H9 (cell line): ENCODE measurements around the gene TBPL1. TPM values are rescaled to one million over a fixed set of nuclear protein-coding genes. Genes with fewer than 3 reads are reported as not detected.

ENCODE experiments used
- DNase-seq: peaks from one replicate; pipeline ENCODE4 v3.0.0-alpha.2; 2017
- H2AFZ ChIP-seq: one replicate; pipeline ENCODE4 v1.6.1; 2013; ENCODE audit warnings: mild to moderate bottlenecking, low read length, control low read depth, moderate library complexity
- H2AK5ac ChIP-seq: 2 replicates; pipeline ENCODE4 v1.6.1; 2013; ENCODE audit warnings: low read length, control low read depth, mixed read lengths; ENCODE audit not compliant: insufficient read length
- H2BK120ac ChIP-seq: one replicate; pipeline ENCODE4 v1.6.1; 2013; ENCODE audit warnings: low read depth, mild to moderate bottlenecking, low read length, control low read depth, inconsistent platforms; ENCODE audit not compliant: poor library complexity, severe bottlenecking
- H2BK12ac ChIP-seq: 2 replicates; pipeline ENCODE4 v1.6.1; 2013; ENCODE audit warnings: low read length, control low read depth, mixed read lengths, low read depth; ENCODE audit not compliant: insufficient read length
- H2BK15ac ChIP-seq: 2 replicates; pipeline ENCODE4 v1.6.1; 2013; ENCODE audit warnings: low read depth, low read length, control low read depth
- H2BK20ac ChIP-seq: one replicate; pipeline ENCODE4 v1.6.1; 2013; ENCODE audit warnings: low read depth, mild to moderate bottlenecking, low read length, control low read depth, inconsistent platforms; ENCODE audit not compliant: poor library complexity, severe bottlenecking
- H2BK5ac ChIP-seq: 2 replicates; pipeline ENCODE4 v1.6.1; 2013; ENCODE audit warnings: low read length, control low read depth, mixed read lengths; ENCODE audit not compliant: insufficient read length
- H3K14ac ChIP-seq: 2 replicates; pipeline ENCODE4 v1.6.1; 2013; ENCODE audit warnings: low read length, control low read depth; ENCODE audit not compliant: insufficient read depth
- H3K18ac ChIP-seq: 2 replicates; pipeline ENCODE4 v1.6.1; 2013; ENCODE audit warnings: low read depth, mild to moderate bottlenecking, mixed read lengths, low read length, control low read depth; ENCODE audit not compliant: insufficient read length
- H3K23ac ChIP-seq: 2 replicates; pipeline ENCODE4 v1.6.1; 2013; ENCODE audit warnings: low read length, control low read depth, mixed read lengths, low read depth; ENCODE audit not compliant: insufficient read length
- H3K23me2 ChIP-seq: 2 replicates; pipeline ENCODE4 v1.6.1; 2013; ENCODE audit warnings: low read depth, mild to moderate bottlenecking, mixed read lengths, low read length, control low read depth; ENCODE audit not compliant: insufficient read length, poor library complexity, severe bottlenecking
- H3K27ac ChIP-seq: 2 replicates; pipeline ENCODE4 v1.5.1; 2013; ENCODE audit warnings: low read length, control low read depth, mixed read lengths, low read depth; ENCODE audit not compliant: insufficient read length
- H3K27me3 ChIP-seq: 2 replicates; pipeline ENCODE4 v1.6.1; 2013; ENCODE audit warnings: low read length, control low read depth, inconsistent platforms; ENCODE audit not compliant: insufficient read depth
- H3K4ac ChIP-seq: 2 replicates; pipeline ENCODE4 v1.6.1; 2013; ENCODE audit warnings: low read depth, mild to moderate bottlenecking, control low read depth, inconsistent platforms, low read length, moderate library complexity
- H3K4me1 ChIP-seq: 2 replicates; pipeline ENCODE4 v1.6.1; 2013; ENCODE audit warnings: low read length, control low read depth, inconsistent platforms; ENCODE audit not compliant: insufficient read depth
- H3K4me2 ChIP-seq: 2 replicates; pipeline ENCODE4 v1.6.1; 2013; ENCODE audit warnings: low read length, control low read depth, mixed read lengths; ENCODE audit not compliant: insufficient read length, insufficient read depth
- H3K56ac ChIP-seq: 2 replicates; pipeline ENCODE4 v1.6.1; 2013; ENCODE audit warnings: low read depth, mild to moderate bottlenecking, mixed read lengths, low read length, control low read depth; ENCODE audit not compliant: insufficient read length
- H3K79me1 ChIP-seq: 2 replicates; pipeline ENCODE4 v1.6.1; 2013; ENCODE audit warnings: low read depth, mild to moderate bottlenecking, moderate library complexity, low read length, control low read depth, inconsistent platforms; ENCODE audit not compliant: insufficient read depth, poor library complexity, severe bottlenecking
- H3K79me2 ChIP-seq: 2 replicates; pipeline ENCODE4 v1.6.1; 2013; ENCODE audit warnings: low read length, control low read depth, inconsistent platforms; ENCODE audit not compliant: insufficient read depth
- H3K9ac ChIP-seq: 2 replicates; pipeline ENCODE4 v1.6.1; 2013; ENCODE audit warnings: low read length, control low read depth, mixed read lengths; ENCODE audit not compliant: insufficient read length; ENCODE audit errors: extremely low read depth
- H3K9me3 ChIP-seq: one replicate; pipeline ENCODE4 v1.6.1; 2013; ENCODE audit warnings: low read depth, low read length, inconsistent platforms; ENCODE audit not compliant: control insufficient read depth
- H3T11ph ChIP-seq: one replicate; pipeline ENCODE4 v1.6.1; 2013; ENCODE audit warnings: mild to moderate bottlenecking, low read length, control low read depth, inconsistent platforms
- H4K20me1 ChIP-seq: one replicate; pipeline ENCODE4 v1.6.1; 2013; ENCODE audit not compliant: control insufficient read depth, insufficient read length, insufficient read depth
- H4K5ac ChIP-seq: 2 replicates; pipeline ENCODE4 v1.6.1; 2013; ENCODE audit warnings: low read depth, mild to moderate bottlenecking, mixed read lengths, low read length, control low read depth; ENCODE audit not compliant: insufficient read length
- H4K8ac ChIP-seq: replicated peaks from 2 replicates; pipeline ENCODE4 v1.6.1; 2013; ENCODE audit warnings: low read length, control low read depth, mixed read lengths, low read depth; ENCODE audit not compliant: insufficient read length
- H4K91ac ChIP-seq: 2 replicates; pipeline ENCODE4 v1.6.1; 2013; ENCODE audit warnings: low read depth, mild to moderate bottlenecking, moderate library complexity, mixed read lengths, low read length, control low read depth; ENCODE audit not compliant: insufficient read length
- H3K27ac Mint-ChIP-seq, 3 experiments: 2 replicates in 2 of 3; 3 replicates in 1 of 3; pipeline ENCODE4 v1.8.0; 2020 to 2021; ENCODE audit warnings: mixed read lengths in 3 of 3, mild to moderate bottlenecking in 1 of 3, moderate library complexity in 1 of 3
- H3K27me3 Mint-ChIP-seq: 2 replicates; pipeline ENCODE4 v1.8.0; 2021; ENCODE audit warnings: low read depth, mild to moderate bottlenecking, moderate library complexity, mixed read lengths
- H3K36me3 Mint-ChIP-seq, 3 experiments: 2 replicates in 2 of 3; 3 replicates in 1 of 3; pipeline ENCODE4 v1.8.0; 2020 to 2021; ENCODE audit warnings: low read depth in 3 of 3, mixed read lengths in 3 of 3; ENCODE audit not compliant: insufficient read depth in 1 of 3
- H3K4me1 Mint-ChIP-seq, 2 experiments: 2 replicates each; pipeline ENCODE4 v1.8.0; 2020; ENCODE audit warnings: mixed read lengths in 2 of 2
- H3K4me3 Mint-ChIP-seq, 2 experiments: 2 replicates in 1 of 2; 3 replicates in 1 of 2; pipeline ENCODE4 v1.8.0; 2020 to 2021; ENCODE audit warnings: mild to moderate bottlenecking in 2 of 2, mixed read lengths in 2 of 2, moderate library complexity in 1 of 2
- H3K9me3 Mint-ChIP-seq, 2 experiments: 2 replicates in 1 of 2; 3 replicates in 1 of 2; pipeline ENCODE4 v1.8.0; 2020; ENCODE audit warnings: mild to moderate bottlenecking in 2 of 2, mixed read lengths in 2 of 2, moderate library complexity in 1 of 2
- CTCF ChIP-seq: fragments of 200-600 bp; sonication (generic); conservative IDR thresholded peaks from 3 replicates; pipeline ENCODE4 v1.8.0; 2021; ENCODE audit warnings: antibody characterized with exemption, mild to moderate bottlenecking
- WGBS: extraction: QIAGEN DNeasy Blood & Tissue Kit; methylation state at CpG from one replicate; pipeline ENCODE4 v1.1.7; 2013; ENCODE audit warnings: missing lambda C conversion rate, low lambda C conversion rate, mixed read lengths; ENCODE audit not compliant: insufficient read length; ENCODE audit errors: extremely low coverage; 5-methylcytosine and 5-hydroxymethylcytosine counted together
- total RNA-seq: library from RNA; stranded (reverse); gene quantifications from 2 replicates; pipeline ENCODE4 v1.2.1, GENCODE V29; 2021

Gene TBPL1
- total RNA-seq, 1 experiment from 2014 or later: 49.7 TPM

- Histone ChIP-seq H3K79me2 (peaks cover 30% of the 10 kb centered on the region; the same call in 1 of the 2 replicates), H3K4me2 (no peak overlapping the region), H4K91ac (no peak overlapping the region), H2BK12ac (no peak overlapping the region), H3T11ph (no peak overlapping the region), H3K56ac (no peak overlapping the region), H3K23ac (no peak overlapping the region), H3K9ac (no peak overlapping the region), H3K79me1 (no peaks in the 10 kb centered on the region), H4K5ac (no peak overlapping the region), H3K4ac (no peak overlapping the region), H3K4me1 (peaks cover 7% of the 10 kb centered on the region; the same call in 1 of the 2 replicates), H4K8ac (no peak overlapping the region), H3K18ac (no peak overlapping the region), H2BK120ac (no peak overlapping the region), H3K14ac (no peak overlapping the region), H3K27ac (no peak overlapping the region), H2BK15ac (no peak overlapping the region), H2AK5ac (no peak overlapping the region), H3K23me2 (peaks cover 4% of the 10 kb centered on the region), H2BK5ac (no peak overlapping the region), H2BK20ac (no peak overlapping the region), H2AFZ (no peak overlapping the region), H3K9me3 (no peaks in the 10 kb centered on the region), H4K20me1 (no peaks in the 10 kb centered on the region), H3K27me3 (no peaks in the 10 kb centered on the region)
- TF ChIP-seq CTCF: no peak
- no CpG with 5 or more reads among the region's 3 CpGs for WGBS
- Mint-ChIP-seq H3K36me3 (no peaks in the 10 kb centered on the region; a peak in 1 of 7 replicates), H3K9me3 (no peaks in the 10 kb centered on the region), H3K27ac (no peak overlapping the region), H3K4me3 (no peak overlapping the region), H3K27me3 (no peaks in the 10 kb centered on the region), H3K4me1 (peaks cover 24 to 39% of the 10 kb centered on the region in 2 experiments)
- DNase-seq: no peak
Measured at GRCh38 chr6:133958791-133959190, 5.8 kb downstream of the TBPL1 start.
